ENCODE measurements around the gene SPATS2.

GRCh38 chr12:49541911-49542505 lies 174.7 kb downstream of the SPATS2 start:
- no peak for TF ChIP-seq CTCF (IDR thresholded peaks at IDR 0.05 in 2 of 3, conservative IDR thresholded peaks at IDR 0.05 in 1 of 3; ENCODE audit: control insufficient read depth in 2 of 3, extremely low read depth in 1 of 3, insufficient read depth in 1 of 3, low read depth in 3 of 3, low read length in 3 of 3)
- TF ChIP-seq NRF1 (conservative IDR thresholded peaks at IDR 0.05; ENCODE audit: low read depth, low read length): no peak
- TF ChIP-seq ATF2 (IDR thresholded peaks at IDR 0.05; ENCODE audit: low read length): no peak
- TF ChIP-seq EGR1 (IDR thresholded peaks at IDR 0.05; ENCODE audit: borderline replicate concordance in 1 of 2, low read depth in 2 of 2, low read length in 2 of 2): no peak
- no peak for TF ChIP-seq POLR2A (IDR thresholded peaks at IDR 0.05; ENCODE audit: low read depth, low read length)
- no peak for TF ChIP-seq RELA (IDR thresholded peaks at IDR 0.05; ENCODE audit: borderline replicate concordance, partially characterized antibody)
- no peak for TF ChIP-seq PBX3 (IDR thresholded peaks at IDR 0.05; ENCODE audit: insufficient replicate concordance, low read depth, low read length)
- no peak for TF ChIP-seq CEBPB (IDR thresholded peaks at IDR 0.05; ENCODE audit: borderline replicate concordance in 1 of 2, low read depth in 2 of 2, low read length in 2 of 2)
- TF ChIP-seq, protein P1, sequence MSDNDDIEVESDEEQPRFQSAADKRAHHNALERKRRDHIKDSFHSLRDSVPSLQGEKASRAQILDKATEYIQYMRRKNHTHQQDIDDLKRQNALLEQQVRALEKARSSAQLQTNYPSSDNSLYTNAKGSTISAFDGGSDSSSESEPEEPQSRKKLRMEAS (IDR thresholded peaks at IDR 0.05; ENCODE audit: low read depth, low read length): no peak
- no peak for TF ChIP-seq SMAD1 (IDR thresholded peaks at IDR 0.05; ENCODE audit: low read depth, partially characterized antibody)
- TF ChIP-seq, protein P2, sequence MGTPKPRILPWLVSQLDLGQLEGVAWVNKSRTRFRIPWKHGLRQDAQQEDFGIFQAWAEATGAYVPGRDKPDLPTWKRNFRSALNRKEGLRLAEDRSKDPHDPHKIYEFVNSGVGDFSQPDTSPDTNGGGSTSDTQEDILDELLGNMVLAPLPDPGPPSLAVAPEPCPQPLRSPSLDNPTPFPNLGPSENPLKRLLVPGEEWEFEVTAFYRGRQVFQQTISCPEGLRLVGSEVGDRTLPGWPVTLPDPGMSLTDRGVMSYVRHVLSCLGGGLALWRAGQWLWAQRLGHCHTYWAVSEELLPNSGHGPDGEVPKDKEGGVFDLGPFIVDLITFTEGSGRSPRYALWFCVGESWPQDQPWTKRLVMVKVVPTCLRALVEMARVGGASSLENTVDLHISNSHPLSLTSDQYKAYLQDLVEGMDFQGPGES (IDR thresholded peaks at IDR 0.05): no peak
- no peak for TF ChIP-seq SREBF1 (IDR thresholded peaks at IDR 0.05; ENCODE audit: low read length)
